DOHH2 (cell line): Measurements from ENCODE around the gene ANKS1B.

Experiments used
- H3F3A ChIP-seq: fragments of 200-600 bp; sonication (generic), shearing (Covaris generic); 2 replicates; pipeline ENCODE4 v1.6.0; 2016; ENCODE audit warnings: antibody characterized with exemption, mild to moderate bottlenecking; ENCODE audit not compliant: control insufficient read depth, insufficient read depth
- H3K27ac ChIP-seq: fragments of 200-600 bp; sonication (generic); 2 replicates; pipeline ENCODE4 v1.5.1; 2014; ENCODE audit warnings: low read depth, mild to moderate bottlenecking, low read length, moderate library complexity
- H3K27me3 ChIP-seq: fragments of 200-600 bp; sonication (generic); 2 replicates; pipeline ENCODE4 v1.6.1; 2014; ENCODE audit warnings: mild to moderate bottlenecking, low read length, mixed read lengths; ENCODE audit not compliant: control insufficient read depth
- H3K36me3 ChIP-seq: fragments of 200-600 bp; sonication (generic); 2 replicates; pipeline ENCODE4 v1.6.1; 2014; ENCODE audit warnings: mild to moderate bottlenecking, low read length, moderate library complexity, mixed read lengths; ENCODE audit not compliant: control insufficient read depth
- H3K4me1 ChIP-seq: fragments of 200-600 bp; sonication (generic); 2 replicates; pipeline ENCODE4 v1.6.1; 2014; ENCODE audit warnings: mild to moderate bottlenecking, low read length, mixed read lengths; ENCODE audit not compliant: control insufficient read depth
- H3K4me2 ChIP-seq: fragments of 200-600 bp; sonication (generic); 2 replicates; pipeline ENCODE4 v1.6.0; 2014; ENCODE audit warnings: mild to moderate bottlenecking, low read length, moderate library complexity
- H3K4me3 ChIP-seq: fragments of 200-600 bp; sonication (generic); 2 replicates; pipeline ENCODE4 v1.5.1; 2014; ENCODE audit warnings: mild to moderate bottlenecking, low read length, mixed read lengths
- H3K79me2 ChIP-seq: fragments of 200-600 bp; sonication (generic); 2 replicates; pipeline ENCODE4 v1.6.1; 2014; ENCODE audit warnings: mild to moderate bottlenecking, low read length, mixed read lengths; ENCODE audit not compliant: control insufficient read depth
- H3K9me2 ChIP-seq: fragments of 200-600 bp; sonication (generic); replicated peaks from 2 replicates; pipeline ENCODE4 v1.6.1; 2014; ENCODE audit warnings: mild to moderate bottlenecking, low read length, mixed read lengths; ENCODE audit not compliant: control insufficient read depth
- H3K9me3 ChIP-seq: fragments of 200-600 bp; sonication (generic); 2 replicates; pipeline ENCODE4 v1.6.1; 2014; ENCODE audit warnings: antibody characterized with exemption, low read length, mixed read lengths; ENCODE audit not compliant: control insufficient read depth, insufficient read depth
- H4K20me1 ChIP-seq: fragments of 200-600 bp; sonication (generic); 2 replicates; pipeline ENCODE4 v1.6.0; 2014; ENCODE audit warnings: low read depth, mild to moderate bottlenecking, antibody characterized with exemption, low read length, moderate library complexity; ENCODE audit not compliant: control insufficient read depth, insufficient read depth
- CTCF ChIP-seq: fragments of 200-600 bp; sonication (generic); IDR thresholded peaks from one replicate; pipeline ENCODE4 v1.5.1; 2014; ENCODE audit warnings: antibody characterized with exemption, mild to moderate bottlenecking, low read depth, low read length; ENCODE audit not compliant: poor library complexity, severe bottlenecking
- EZH2phosphoT487 ChIP-seq: fragments of 200-600 bp; sonication (generic); IDR thresholded peaks from 2 replicates; pipeline ENCODE4 v1.6.1; 2017; ENCODE audit warnings: borderline replicate concordance, mild to moderate bottlenecking, antibody characterized with exemption, low read length, moderate library complexity, mixed read lengths

The ANKS1B gene

GRCh38 chr12:99974146-99974545, 10.6 kb downstream of the ANKS1B start:
- no peaks in the 10 kb centered on the region for H4K20me1 ChIP-seq
- no peaks in the 10 kb centered on the region for H3K36me3 ChIP-seq
- no peak overlapping the region for H3K4me2 ChIP-seq
- H3K9me2 ChIP-seq: no peaks in the 10 kb centered on the region
- no peaks in the 10 kb centered on the region for H3K27me3 ChIP-seq
- no peaks in the 10 kb centered on the region for H3K79me2 ChIP-seq
- H3K9me3 ChIP-seq: no peaks in the 10 kb centered on the region
- H3F3A ChIP-seq: no peaks in the 10 kb centered on the region
- no peaks in the 10 kb centered on the region for H3K4me1 ChIP-seq
- H3K4me3 ChIP-seq: no peak overlapping the region
- no peak for TF ChIP-seq CTCF
- TF ChIP-seq EZH2phosphoT487: no peak
- no peak overlapping the region for H3K27ac ChIP-seq

GRCh38 chr12:99966429-99966828, 18.3 kb downstream of the ANKS1B start:
- Histone ChIP-seq H3K4me3 (no peak overlapping the region), H3K79me2 (no peaks in the 10 kb centered on the region), H3K9me3 (no peaks in the 10 kb centered on the region), H3K27me3 (no peaks in the 10 kb centered on the region), H3K4me2 (no peak overlapping the region), H3K9me2 (no peaks in the 10 kb centered on the region), H4K20me1 (no peaks in the 10 kb centered on the region), H3K36me3 (no peaks in the 10 kb centered on the region), H3F3A (no peaks in the 10 kb centered on the region), H3K27ac (no peak overlapping the region), H3K4me1 (no peaks in the 10 kb centered on the region)
- TF ChIP-seq CTCF: no peak
- no peak for TF ChIP-seq EZH2phosphoT487

GRCh38 chr12:99960311-99960710, 24.4 kb downstream of the ANKS1B start:
- H3K27ac ChIP-seq: no peak overlapping the region
- H3K79me2 ChIP-seq: no peaks in the 10 kb centered on the region
- H3K4me1 ChIP-seq: no peaks in the 10 kb centered on the region

More at GRCh38 chr12:99960311-99960710, 24.4 kb downstream of the ANKS1B start:
- Histone ChIP-seq H4K20me1 (no peaks in the 10 kb centered on the region), H3K27me3 (no peaks in the 10 kb centered on the region), H3K36me3 (no peaks in the 10 kb centered on the region), H3K9me3 (no peaks in the 10 kb centered on the region), H3K4me2 (no peak overlapping the region), H3K9me2 (no peaks in the 10 kb centered on the region), H3F3A (no peaks in the 10 kb centered on the region), H3K4me3 (no peak overlapping the region)
- TF ChIP-seq CTCF (no peak), EZH2phosphoT487 (no peak)
